HUES48 (cell line): ENCODE data around the gene FYB1.

ENCODE experiments used
- H3K27ac ChIP-seq: one replicate; pipeline ENCODE4 v1.7.0; 2013; ENCODE audit warnings: low read depth, low read length, inconsistent platforms
- H3K27me3 ChIP-seq: 2 replicates; pipeline ENCODE4 v1.6.1; 2013; ENCODE audit warnings: mild to moderate bottlenecking, low read length; ENCODE audit not compliant: control insufficient read depth, insufficient read depth
- H3K36me3 ChIP-seq: 2 replicates; pipeline ENCODE4 v1.6.1; 2013; ENCODE audit warnings: low read length; ENCODE audit not compliant: control insufficient read depth, insufficient read depth
- H3K4me1 ChIP-seq: 2 replicates; pipeline ENCODE4 v1.6.1; 2013; ENCODE audit warnings: mild to moderate bottlenecking, low read length; ENCODE audit not compliant: control insufficient read depth, insufficient read depth
- H3K4me3 ChIP-seq: 2 replicates; pipeline ENCODE4 v1.5.1; 2013; ENCODE audit warnings: mild to moderate bottlenecking, low read depth, low read length
- H3K9ac ChIP-seq: 2 replicates; pipeline ENCODE4 v1.6.1; 2013; ENCODE audit warnings: mild to moderate bottlenecking, low read depth, low read length, moderate library complexity
- H3K9me3 ChIP-seq: 2 replicates; pipeline ENCODE4 v1.6.1; 2013; ENCODE audit warnings: low read length; ENCODE audit not compliant: control insufficient read depth, insufficient read depth

The FYB1 gene

DNA sequence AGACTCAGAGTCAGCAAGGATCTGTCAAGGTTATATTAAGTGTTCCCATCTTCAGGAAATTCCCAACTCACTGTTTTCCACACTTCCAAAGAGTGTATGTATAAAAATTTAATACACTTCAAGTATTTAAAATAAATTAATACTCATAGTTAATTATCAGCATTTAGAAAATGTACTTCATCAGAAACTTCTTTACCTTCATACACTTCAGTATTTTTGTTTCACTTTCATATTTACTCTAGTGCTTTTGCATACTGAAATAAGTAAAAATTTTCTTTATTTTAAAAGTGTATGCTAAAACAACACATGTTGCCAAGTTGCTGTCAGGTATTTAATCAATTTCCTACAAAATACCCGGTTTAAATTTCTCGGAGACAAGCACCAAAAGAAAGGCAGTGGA lies 161.6 kb downstream of the FYB1 start:
- no peak overlapping the region for H3K9ac ChIP-seq
- no peaks in the 10 kb centered on the region for H3K9me3 ChIP-seq
- H3K27ac ChIP-seq, result no peak overlapping the region
- no peak overlapping the region for H3K4me3 ChIP-seq
- no peaks in the 10 kb centered on the region for H3K36me3 ChIP-seq
- peaks cover 5% of the 10 kb centered on the region; the same call in 1 of the 2 replicates for H3K4me1 ChIP-seq
- H3K27me3 ChIP-seq, result no peaks in the 10 kb centered on the region

DNA sequence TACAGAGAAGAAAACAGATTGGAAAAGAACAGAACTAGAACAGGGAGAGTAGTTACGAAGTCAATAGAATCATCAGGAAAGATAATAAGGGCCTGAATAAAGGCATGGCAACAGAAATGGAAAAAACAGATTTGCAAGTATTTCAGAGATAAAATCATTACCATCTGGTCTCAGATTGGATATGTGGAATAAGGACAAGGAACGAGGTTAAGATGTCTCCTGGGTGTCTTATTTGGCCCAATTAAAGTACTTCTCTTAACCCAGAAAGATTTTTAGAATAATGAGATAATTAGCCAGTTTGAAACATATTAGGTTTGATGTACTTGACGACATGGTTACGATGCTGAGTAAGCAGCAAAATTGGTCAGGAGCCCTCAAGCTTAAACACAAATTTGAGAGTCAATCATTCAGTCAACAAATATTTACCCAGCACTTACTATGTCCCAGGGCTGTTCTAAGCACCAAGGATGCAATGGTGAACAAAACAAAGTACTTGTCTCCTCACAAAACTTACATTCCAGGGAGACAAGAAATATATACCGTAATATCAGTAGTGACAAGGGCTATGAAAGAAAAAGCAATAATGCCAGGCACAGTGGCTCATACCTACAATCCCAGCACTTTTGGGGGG lies 163.5 kb downstream of the FYB1 start:
- no peak overlapping the region for H3K27ac ChIP-seq

More for the DNA sequence above, 163.5 kb downstream of the FYB1 start:
- H3K4me1 ChIP-seq, result peaks cover 8% of the 10 kb centered on the region; the same call in 1 of the 2 replicates
- H3K9ac ChIP-seq, result no peak overlapping the region
- no peak overlapping the region for H3K4me3 ChIP-seq
- H3K36me3 ChIP-seq, result no peaks in the 10 kb centered on the region
- H3K27me3 ChIP-seq, result no peaks in the 10 kb centered on the region
- H3K9me3 ChIP-seq, result no peaks in the 10 kb centered on the region
